Mesothelial cell of epicardium (in vitro differentiated cells): ENCODE data around the gene DNAH8. TPM values are rescaled to one million over a fixed set of nuclear protein-coding genes. Genes with fewer than 3 reads are reported as not detected.

Source experiments
- DNase-seq, 2 experiments: peaks; one replicate each; pipeline ENCODE4 v3.0.0; 2021; ENCODE audit warnings: low spot score in 2 of 2; ENCODE audit not compliant: unreplicated experiment in 2 of 2
- H3K27ac Mint-ChIP-seq: 2 replicates; pipeline ENCODE4 v1.8.0; 2021; ENCODE audit warnings: mixed read lengths
- H3K27me3 Mint-ChIP-seq: 2 replicates; pipeline ENCODE4 v1.8.0; 2021; ENCODE audit warnings: low read depth, mixed read lengths
- H3K36me3 Mint-ChIP-seq: 2 replicates; pipeline ENCODE4 v1.8.0; 2021; ENCODE audit warnings: mixed read lengths
- H3K4me1 Mint-ChIP-seq: 2 replicates; pipeline ENCODE4 v1.8.0; 2021; ENCODE audit warnings: mixed read lengths
- H3K4me3 Mint-ChIP-seq: 2 replicates; pipeline ENCODE4 v1.8.0; 2021; ENCODE audit warnings: mild to moderate bottlenecking, moderate library complexity, mixed read lengths
- H3K9me3 Mint-ChIP-seq: 2 replicates; pipeline ENCODE4 v1.8.0; 2021; ENCODE audit warnings: mixed read lengths
- total RNA-seq: library from RNA; stranded (reverse); gene quantifications from 3 replicates; pipeline ENCODE4 v1.2.1, GENCODE V29; 2021
- TF ChIP-seq, protein P1 (sequence below): fragments of 200-600 bp; sonication (generic); IDR thresholded peaks from one replicate; pipeline ENCODE4 v1.5.0; 2021; ENCODE audit warnings: antibody characterized with exemption; ENCODE audit not compliant: unreplicated experiment

Gene DNAH8
- total RNA-seq, 1 donor from 2014 or later = 0.25 TPM

DNA sequence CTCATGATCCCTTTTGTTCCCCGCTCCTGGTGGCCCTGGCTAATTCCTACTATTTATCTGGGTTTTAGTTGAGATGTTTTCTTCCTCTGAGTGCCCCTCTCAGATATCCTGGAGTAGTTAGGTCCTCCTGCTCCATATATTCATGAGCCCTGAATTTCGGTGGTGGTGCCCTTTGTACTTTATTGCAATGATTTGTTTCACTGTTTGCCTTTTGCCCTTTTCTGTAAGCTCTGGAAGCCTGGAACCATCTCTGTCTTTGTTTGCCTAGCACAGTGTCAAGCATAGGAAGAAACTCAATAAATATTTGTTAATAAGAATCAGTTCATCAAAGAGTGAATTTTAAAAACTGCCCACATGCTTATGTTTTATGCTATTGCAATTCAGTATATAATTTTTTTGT lies 144.9 kb downstream of the DNAH8 start:
- TF ChIP-seq, protein P1, sequence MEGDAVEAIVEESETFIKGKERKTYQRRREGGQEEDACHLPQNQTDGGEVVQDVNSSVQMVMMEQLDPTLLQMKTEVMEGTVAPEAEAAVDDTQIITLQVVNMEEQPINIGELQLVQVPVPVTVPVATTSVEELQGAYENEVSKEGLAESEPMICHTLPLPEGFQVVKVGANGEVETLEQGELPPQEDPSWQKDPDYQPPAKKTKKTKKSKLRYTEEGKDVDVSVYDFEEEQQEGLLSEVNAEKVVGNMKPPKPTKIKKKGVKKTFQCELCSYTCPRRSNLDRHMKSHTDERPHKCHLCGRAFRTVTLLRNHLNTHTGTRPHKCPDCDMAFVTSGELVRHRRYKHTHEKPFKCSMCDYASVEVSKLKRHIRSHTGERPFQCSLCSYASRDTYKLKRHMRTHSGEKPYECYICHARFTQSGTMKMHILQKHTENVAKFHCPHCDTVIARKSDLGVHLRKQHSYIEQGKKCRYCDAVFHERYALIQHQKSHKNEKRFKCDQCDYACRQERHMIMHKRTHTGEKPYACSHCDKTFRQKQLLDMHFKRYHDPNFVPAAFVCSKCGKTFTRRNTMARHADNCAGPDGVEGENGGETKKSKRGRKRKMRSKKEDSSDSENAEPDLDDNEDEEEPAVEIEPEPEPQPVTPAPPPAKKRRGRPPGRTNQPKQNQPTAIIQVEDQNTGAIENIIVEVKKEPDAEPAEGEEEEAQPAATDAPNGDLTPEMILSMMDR = no peak
- DNase-seq = no peak
- H3K36me3 Mint-ChIP-seq = no peaks in the 10 kb centered on the region
- H3K4me3 Mint-ChIP-seq = no peak overlapping the region
- no peaks in the 10 kb centered on the region for H3K9me3 Mint-ChIP-seq
- H3K4me1 Mint-ChIP-seq = no peaks in the 10 kb centered on the region
- no peak overlapping the region for H3K27ac Mint-ChIP-seq
- peaks cover 31% of the 10 kb centered on the region for H3K27me3 Mint-ChIP-seq

DNA sequence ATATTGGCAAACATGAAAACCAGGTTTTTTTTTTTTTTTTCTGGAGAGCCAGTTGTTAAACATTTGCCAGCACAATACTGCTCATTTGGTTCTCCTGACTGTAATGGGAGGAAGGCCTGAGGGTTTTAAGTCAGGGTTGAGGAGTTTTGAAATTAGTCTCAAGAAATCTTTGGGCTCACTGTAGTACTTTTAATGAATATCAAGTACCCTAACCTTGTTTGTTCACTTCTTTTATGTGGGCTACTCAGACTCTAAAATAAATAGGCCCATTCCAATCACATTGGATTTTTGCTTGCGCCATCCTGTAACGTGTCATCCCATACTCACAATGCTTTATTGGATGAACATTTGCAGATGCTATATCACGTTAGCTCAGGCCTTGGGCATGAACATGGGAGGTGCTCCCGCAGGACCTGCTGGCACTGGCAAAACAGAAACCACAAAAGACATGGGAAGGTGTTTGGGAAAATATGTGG lies 146.9 kb downstream of the DNAH8 start:
- no peaks in the 10 kb centered on the region for H3K4me1 Mint-ChIP-seq
- H3K4me3 Mint-ChIP-seq = no peak overlapping the region
- DNase-seq = no peak
- H3K36me3 Mint-ChIP-seq = no peaks in the 10 kb centered on the region
- no peak overlapping the region for H3K27ac Mint-ChIP-seq
- H3K9me3 Mint-ChIP-seq = no peaks in the 10 kb centered on the region
- H3K27me3 Mint-ChIP-seq = peaks cover 17% of the 10 kb centered on the region
- TF ChIP-seq, protein P1 = no peak

DNA sequence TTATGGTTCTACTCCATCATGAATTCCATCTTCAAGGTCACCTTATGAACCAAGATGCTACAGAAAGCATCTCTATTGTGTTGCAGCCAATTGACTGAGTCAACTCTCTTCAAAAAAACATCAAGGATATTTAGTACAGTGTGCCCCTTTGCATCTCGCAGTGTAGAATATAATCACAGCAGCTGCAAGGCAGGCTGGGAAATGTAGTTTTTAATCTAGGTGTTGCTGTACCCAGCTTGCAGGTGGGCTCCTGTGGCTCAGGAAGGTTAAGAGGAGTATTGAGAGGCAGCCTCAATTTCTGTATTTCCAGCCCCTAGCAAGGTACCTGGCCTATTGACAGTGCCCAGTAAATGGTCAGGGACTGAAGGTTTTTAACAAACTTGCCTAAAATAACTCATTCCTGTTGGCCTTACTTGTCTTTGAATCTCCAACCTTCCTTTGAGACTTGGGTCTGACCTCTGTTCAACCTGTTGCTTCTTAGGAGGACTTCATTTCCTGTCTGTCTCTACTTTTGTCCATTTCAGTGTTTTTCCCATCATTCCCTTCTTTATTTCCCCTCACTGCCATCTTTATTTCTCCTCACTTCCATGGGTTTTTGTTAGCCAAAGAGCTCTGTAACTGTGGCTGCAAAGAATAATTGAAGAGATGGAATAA lies 150.5 kb downstream of the DNAH8 start:
- DNase-seq = no peak
- H3K36me3 Mint-ChIP-seq = no peaks in the 10 kb centered on the region
- H3K9me3 Mint-ChIP-seq = no peaks in the 10 kb centered on the region
- TF ChIP-seq, protein P1 = no peak
- peaks cover 23% of the 10 kb centered on the region for H3K27me3 Mint-ChIP-seq
- H3K27ac Mint-ChIP-seq = no peak overlapping the region
- no peak overlapping the region for H3K4me3 Mint-ChIP-seq
- no peaks in the 10 kb centered on the region for H3K4me1 Mint-ChIP-seq

DNA sequence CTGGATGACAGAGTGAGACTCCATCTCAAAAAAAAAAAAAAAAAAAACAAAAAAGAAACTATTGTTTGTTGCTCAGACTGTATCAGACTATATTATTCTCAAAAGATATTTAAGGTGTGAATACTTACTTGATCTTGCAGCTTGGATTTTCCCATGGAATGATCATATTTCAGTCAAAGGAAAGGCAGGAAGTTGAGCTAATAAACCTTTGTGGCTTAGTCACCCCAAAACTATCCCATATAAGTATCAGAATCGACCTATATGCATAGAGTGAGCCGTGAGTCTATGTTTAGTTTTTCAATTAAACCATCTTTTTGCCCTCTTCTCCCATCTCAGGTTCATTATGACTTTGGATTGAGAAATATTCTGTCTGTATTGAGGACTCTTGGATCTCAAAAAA lies 152.6 kb downstream of the DNAH8 start:
- Mint-ChIP-seq H3K27ac (no peak overlapping the region), H3K4me3 (no peak overlapping the region)

DNA sequence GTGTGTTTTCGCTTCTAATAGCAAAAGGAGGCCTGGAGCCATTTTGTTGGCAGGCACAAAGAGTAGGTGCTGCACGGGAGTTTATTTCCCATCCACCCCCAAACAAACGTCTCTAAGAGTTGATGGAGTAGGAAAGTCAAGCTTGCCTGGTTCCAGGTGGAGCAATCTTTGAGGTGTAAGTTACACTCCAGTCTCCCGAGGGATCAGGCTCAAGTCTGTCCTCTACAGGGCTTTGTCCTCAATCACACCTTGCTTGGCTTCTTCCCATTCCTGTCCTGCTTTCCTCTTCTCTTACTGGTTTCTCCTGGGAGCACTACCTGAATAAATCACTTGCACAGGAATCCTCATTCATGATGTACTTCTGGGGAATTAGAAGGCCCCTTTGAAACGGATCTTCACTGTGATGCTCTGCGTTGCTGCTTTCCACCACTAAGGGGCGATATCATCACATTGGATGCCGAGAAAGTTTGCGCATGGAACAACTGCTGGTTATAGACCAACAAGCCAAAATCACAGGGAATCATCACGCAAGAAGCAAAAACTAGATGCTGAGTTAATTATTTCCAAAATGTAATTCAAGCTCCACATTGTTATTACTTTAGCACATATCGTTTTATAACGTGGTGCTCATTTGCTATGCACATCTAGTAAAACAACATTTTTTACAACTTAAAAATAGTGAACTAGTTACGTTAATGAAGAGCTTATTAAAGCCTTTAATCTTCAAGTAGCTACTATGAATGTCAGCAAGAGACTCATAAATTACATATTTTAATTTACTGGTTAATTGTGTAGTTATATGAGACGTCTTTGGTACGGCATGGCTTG lies 156.8 kb downstream of the DNAH8 start:
- Mint-ChIP-seq H3K27me3 (peaks cover 36% of the 10 kb centered on the region), H3K9me3 (no peaks in the 10 kb centered on the region), H3K4me1 (no peaks in the 10 kb centered on the region), H3K4me3 (no peak overlapping the region), H3K36me3 (no peaks in the 10 kb centered on the region), H3K27ac (no peak overlapping the region)
- DNase-seq = peak in 1 of 2 experiments; percentile 64
- TF ChIP-seq, protein P1 = peak; percentile 71

More for the DNA sequence above, 152.6 kb downstream of the DNAH8 start:
- TF ChIP-seq, protein P1 = no peak
- Mint-ChIP-seq H3K36me3 (no peaks in the 10 kb centered on the region), H3K27me3 (peaks cover 33% of the 10 kb centered on the region), H3K4me1 (no peaks in the 10 kb centered on the region), H3K9me3 (no peaks in the 10 kb centered on the region)
- DNase-seq = no peak
